ENCODE measurements around the gene TAF1A. TPM values are rescaled to one million over a fixed set of nuclear protein-coding genes. Genes with fewer than 3 reads are reported as not detected.

The TAF1A gene
- total and polyA plus RNA-seq, 4 donors = 1.1 to 5.2 (median 2.9) TPM

DNA sequence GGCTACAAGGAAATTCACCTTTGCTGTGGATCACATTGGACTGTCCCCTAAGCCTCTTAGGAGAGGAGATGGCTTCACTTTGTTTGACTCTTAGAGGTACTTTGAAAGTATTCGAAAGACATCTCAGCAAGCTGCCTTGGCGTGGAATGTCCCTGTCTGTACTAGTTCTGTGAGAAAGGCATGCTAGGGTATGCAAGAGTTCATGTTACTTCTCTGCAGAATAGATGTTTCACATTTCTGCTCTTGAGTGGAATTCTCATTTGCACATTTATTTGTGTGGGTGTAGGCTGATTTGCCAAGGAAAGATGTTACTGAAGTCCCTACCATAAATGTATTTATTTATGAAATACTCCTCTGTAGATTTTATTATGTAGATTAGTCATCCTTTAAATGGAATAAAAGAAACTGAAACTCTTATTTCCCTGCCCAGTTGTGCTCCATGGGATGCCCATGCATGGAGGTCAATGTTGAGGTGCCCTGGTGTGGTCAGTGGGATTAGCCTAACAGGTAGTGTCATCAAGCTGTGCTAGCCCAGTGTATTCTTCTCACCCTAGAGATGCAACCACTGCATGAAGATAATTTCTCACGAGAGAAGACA lies 42.0 kb upstream of the TAF1A start:
- Histone ChIP-seq H3K9ac (ENCODE audit: low read depth in 1 of 2, low read length in 2 of 2) (no peak overlapping the region), H3K27ac (ENCODE audit: low read depth in 1 of 2, low read length in 2 of 2) (no peak overlapping the region), H3K27me3 (ENCODE audit: control insufficient read depth in 4 of 4, insufficient read depth in 4 of 4, low read length in 3 of 4) (no peaks in the 10 kb centered on the region), H3K4me3 (ENCODE audit: low read depth in 1 of 3, low read length in 3 of 3) (no peak overlapping the region), H3K9me3 (ENCODE audit: control insufficient read depth in 4 of 4, low read length in 3 of 4) (no peaks in the 10 kb centered on the region), H3K36me3 (ENCODE audit: control insufficient read depth in 4 of 4, insufficient read depth in 3 of 4, low read depth in 1 of 4, low read length in 3 of 4) (peaks cover 2 to 36% (median 26%) of the 10 kb centered on the region in 4 donors), H3K4me1 (ENCODE audit: control insufficient read depth in 4 of 4, insufficient read depth in 4 of 4, low read length in 3 of 4) (peaks cover 0 to 28% (median 19%) of the 10 kb centered on the region in 4 donors)
- TF ChIP-seq RAD21 (IDR thresholded peaks at IDR 0.05) (no peak), EGR1 (IDR thresholded peaks at IDR 0.05; ENCODE audit: low read depth in 2 of 2) (no peak), NR2F2 (IDR thresholded peaks at IDR 0.05) (no peak), HNF4G (IDR thresholded peaks at IDR 0.05) (no peak), YY1 (IDR thresholded peaks at IDR 0.05) (no peak), JUND (IDR thresholded peaks at IDR 0.05) (no peak)
- TF ChIP-seq, protein P1, sequence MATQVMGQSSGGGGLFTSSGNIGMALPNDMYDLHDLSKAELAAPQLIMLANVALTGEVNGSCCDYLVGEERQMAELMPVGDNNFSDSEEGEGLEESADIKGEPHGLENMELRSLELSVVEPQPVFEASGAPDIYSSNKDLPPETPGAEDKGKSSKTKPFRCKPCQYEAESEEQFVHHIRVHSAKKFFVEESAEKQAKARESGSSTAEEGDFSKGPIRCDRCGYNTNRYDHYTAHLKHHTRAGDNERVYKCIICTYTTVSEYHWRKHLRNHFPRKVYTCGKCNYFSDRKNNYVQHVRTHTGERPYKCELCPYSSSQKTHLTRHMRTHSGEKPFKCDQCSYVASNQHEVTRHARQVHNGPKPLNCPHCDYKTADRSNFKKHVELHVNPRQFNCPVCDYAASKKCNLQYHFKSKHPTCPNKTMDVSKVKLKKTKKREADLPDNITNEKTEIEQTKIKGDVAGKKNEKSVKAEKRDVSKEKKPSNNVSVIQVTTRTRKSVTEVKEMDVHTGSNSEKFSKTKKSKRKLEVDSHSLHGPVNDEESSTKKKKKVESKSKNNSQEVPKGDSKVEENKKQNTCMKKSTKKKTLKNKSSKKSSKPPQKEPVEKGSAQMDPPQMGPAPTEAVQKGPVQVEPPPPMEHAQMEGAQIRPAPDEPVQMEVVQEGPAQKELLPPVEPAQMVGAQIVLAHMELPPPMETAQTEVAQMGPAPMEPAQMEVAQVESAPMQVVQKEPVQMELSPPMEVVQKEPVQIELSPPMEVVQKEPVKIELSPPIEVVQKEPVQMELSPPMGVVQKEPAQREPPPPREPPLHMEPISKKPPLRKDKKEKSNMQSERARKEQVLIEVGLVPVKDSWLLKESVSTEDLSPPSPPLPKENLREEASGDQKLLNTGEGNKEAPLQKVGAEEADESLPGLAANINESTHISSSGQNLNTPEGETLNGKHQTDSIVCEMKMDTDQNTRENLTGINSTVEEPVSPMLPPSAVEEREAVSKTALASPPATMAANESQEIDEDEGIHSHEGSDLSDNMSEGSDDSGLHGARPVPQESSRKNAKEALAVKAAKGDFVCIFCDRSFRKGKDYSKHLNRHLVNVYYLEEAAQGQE (IDR thresholded peaks at IDR 0.05) = no peak
- TF ChIP-seq, protein P2, sequence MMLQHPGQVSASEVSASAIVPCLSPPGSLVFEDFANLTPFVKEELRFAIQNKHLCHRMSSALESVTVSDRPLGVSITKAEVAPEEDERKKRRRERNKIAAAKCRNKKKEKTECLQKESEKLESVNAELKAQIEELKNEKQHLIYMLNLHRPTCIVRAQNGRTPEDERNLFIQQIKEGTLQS (IDR thresholded peaks at IDR 0.05) = no peak
- TF ChIP-seq, protein P3, sequence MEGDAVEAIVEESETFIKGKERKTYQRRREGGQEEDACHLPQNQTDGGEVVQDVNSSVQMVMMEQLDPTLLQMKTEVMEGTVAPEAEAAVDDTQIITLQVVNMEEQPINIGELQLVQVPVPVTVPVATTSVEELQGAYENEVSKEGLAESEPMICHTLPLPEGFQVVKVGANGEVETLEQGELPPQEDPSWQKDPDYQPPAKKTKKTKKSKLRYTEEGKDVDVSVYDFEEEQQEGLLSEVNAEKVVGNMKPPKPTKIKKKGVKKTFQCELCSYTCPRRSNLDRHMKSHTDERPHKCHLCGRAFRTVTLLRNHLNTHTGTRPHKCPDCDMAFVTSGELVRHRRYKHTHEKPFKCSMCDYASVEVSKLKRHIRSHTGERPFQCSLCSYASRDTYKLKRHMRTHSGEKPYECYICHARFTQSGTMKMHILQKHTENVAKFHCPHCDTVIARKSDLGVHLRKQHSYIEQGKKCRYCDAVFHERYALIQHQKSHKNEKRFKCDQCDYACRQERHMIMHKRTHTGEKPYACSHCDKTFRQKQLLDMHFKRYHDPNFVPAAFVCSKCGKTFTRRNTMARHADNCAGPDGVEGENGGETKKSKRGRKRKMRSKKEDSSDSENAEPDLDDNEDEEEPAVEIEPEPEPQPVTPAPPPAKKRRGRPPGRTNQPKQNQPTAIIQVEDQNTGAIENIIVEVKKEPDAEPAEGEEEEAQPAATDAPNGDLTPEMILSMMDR (IDR thresholded peaks at IDR 0.05; ENCODE audit: low read depth, low read length, missing input control) = no peak
- TF ChIP-seq, protein P4, sequence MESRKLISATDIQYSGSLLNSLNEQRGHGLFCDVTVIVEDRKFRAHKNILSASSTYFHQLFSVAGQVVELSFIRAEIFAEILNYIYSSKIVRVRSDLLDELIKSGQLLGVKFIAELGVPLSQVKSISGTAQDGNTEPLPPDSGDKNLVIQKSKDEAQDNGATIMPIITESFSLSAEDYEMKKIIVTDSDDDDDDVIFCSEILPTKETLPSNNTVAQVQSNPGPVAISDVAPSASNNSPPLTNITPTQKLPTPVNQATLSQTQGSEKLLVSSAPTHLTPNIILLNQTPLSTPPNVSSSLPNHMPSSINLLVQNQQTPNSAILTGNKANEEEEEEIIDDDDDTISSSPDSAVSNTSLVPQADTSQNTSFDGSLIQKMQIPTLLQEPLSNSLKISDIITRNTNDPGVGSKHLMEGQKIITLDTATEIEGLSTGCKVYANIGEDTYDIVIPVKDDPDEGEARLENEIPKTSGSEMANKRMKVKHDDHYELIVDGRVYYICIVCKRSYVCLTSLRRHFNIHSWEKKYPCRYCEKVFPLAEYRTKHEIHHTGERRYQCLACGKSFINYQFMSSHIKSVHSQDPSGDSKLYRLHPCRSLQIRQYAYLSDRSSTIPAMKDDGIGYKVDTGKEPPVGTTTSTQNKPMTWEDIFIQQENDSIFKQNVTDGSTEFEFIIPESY (IDR thresholded peaks at IDR 0.05) = no peak
- TF ChIP-seq, protein P5, sequence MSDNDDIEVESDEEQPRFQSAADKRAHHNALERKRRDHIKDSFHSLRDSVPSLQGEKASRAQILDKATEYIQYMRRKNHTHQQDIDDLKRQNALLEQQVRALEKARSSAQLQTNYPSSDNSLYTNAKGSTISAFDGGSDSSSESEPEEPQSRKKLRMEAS (IDR thresholded peaks at IDR 0.05) = no peak
- no peak for DNase-seq (ENCODE audit: low spot score)
- WGBS = 98% methylated on average over 3 of the region's 3 CpGs

DNA sequence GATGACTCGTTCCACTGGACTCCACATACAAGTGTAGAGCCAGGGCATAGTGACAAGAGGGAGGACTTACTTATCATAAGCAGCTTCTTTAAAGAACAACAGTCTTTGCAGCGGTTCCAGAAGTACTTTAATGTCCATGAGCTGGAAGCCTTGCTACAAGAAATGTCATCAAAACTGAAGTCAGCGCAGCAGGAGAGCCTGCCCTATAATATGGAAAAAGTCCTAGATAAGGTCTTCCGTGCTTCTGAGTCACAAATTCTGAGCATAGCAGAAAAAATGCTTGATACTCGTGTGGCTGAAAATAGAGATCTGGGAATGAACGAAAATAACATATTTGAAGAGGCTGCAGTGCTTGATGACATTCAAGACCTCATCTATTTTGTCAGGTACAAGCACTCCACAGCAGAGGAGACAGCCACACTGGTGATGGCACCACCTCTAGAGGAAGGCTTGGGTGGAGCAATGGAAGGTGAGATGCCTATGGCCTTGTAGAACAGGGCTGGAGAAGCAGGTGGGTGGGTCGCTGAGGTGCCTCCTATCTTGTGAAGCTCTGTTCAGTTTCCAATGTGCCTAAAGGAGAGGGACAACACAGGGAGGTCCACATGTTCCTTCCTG lies 40.3 kb upstream of the TAF1A start:
- H3K36me3 ChIP-seq (ENCODE audit: control insufficient read depth in 4 of 4, insufficient read depth in 3 of 4, low read depth in 1 of 4, low read length in 3 of 4) = peaks cover 4 to 37% (median 21%) of the 10 kb centered on the region in 4 donors
- WGBS = 94% methylated on average over 7 of the region's 7 CpGs
- TF ChIP-seq, protein P2 (IDR thresholded peaks at IDR 0.05) = no peak
- TF ChIP-seq HNF4A (conservative IDR thresholded peaks at IDR 0.05) (no peak), NR2F2 (IDR thresholded peaks at IDR 0.05) (no peak), SP1 (IDR thresholded peaks at IDR 0.05) (no peak), YY1 (IDR thresholded peaks at IDR 0.05) (no peak), RXRA (IDR thresholded peaks at IDR 0.05) (no peak), EGR1 (IDR thresholded peaks at IDR 0.05; ENCODE audit: low read depth in 2 of 2) (no peak)
- TF ChIP-seq, protein P1 (IDR thresholded peaks at IDR 0.05) = no peak
- TF ChIP-seq, protein P5 (IDR thresholded peaks at IDR 0.05) = no peak

More for the DNA sequence above, 40.3 kb upstream of the TAF1A start:
- H3K4me1 ChIP-seq (ENCODE audit: control insufficient read depth in 4 of 4, insufficient read depth in 4 of 4, low read length in 3 of 4) = peaks cover 0 to 30% (median 19%) of the 10 kb centered on the region in 4 donors
- no peak for DNase-seq (ENCODE audit: low spot score)
- H3K27me3 ChIP-seq (ENCODE audit: control insufficient read depth in 4 of 4, insufficient read depth in 4 of 4, low read length in 3 of 4) = no peaks in the 10 kb centered on the region
- no peak overlapping the region for H3K9ac ChIP-seq (ENCODE audit: low read depth in 1 of 2, low read length in 2 of 2)
- H3K27ac ChIP-seq (ENCODE audit: low read depth in 1 of 2, low read length in 2 of 2) = no peak overlapping the region
- H3K9me3 ChIP-seq (ENCODE audit: control insufficient read depth in 4 of 4, low read length in 3 of 4) = no peaks in the 10 kb centered on the region
- no peak overlapping the region for H3K4me3 ChIP-seq (ENCODE audit: low read depth in 1 of 3, low read length in 3 of 3)
